ENCODE results near the gene PI4K2B. TPM values are rescaled to one million over a fixed set of nuclear protein-coding genes. Genes with fewer than 3 reads are reported as not detected.

PI4K2B gene
- total and polyA plus RNA-seq, 10 of the 15 experiments (the other 5 are each of a cell fraction or from before 2014, with no cell fraction given), result 12.9 to 55.3 (median 40.7) TPM

Small RNA genes lying within 50 kb of the gene (small RNA-seq; reads per million reads assigned to genes)
- not detected for gene RF00004

Other genes starting within 250 kb of the PI4K2B start
- gene LGI2, start 203.1 kb upstream of the PI4K2B start, total RNA-seq (2014; rRNA removed), result not detected in 2 replicates
- gene LGI2, start 203.1 kb upstream of the PI4K2B start, total RNA-seq (2014; rRNA removed; fragmentation: Illumina TruSeq; extraction: Trizol), result not detected in 2 replicates
- not detected in 2 replicates for gene LGI2, start 203.1 kb upstream of the PI4K2B start, total RNA-seq (2021)
- gene LGI2, start 203.1 kb upstream of the PI4K2B start, polyA plus RNA-seq (2011; rRNA removed), result not detected in 2 replicates
- not detected in 2 replicates for gene LGI2, start 203.1 kb upstream of the PI4K2B start, polyA plus RNA-seq (2014; fragmentation: Illumina TruSeq; extraction: Trizol)
- not detected for gene LGI2, start 203.1 kb upstream of the PI4K2B start, polyA plus RNA-seq (2014; fragmentation: Nextera tagmentation; extraction: Ambion mirVana)
- not detected in 2 replicates for gene LGI2, start 203.1 kb upstream of the PI4K2B start, polyA plus RNA-seq (2014; rRNA removed)
- not detected for gene LGI2, start 203.1 kb upstream of the PI4K2B start, polyA plus RNA-seq (2016; fragmentation: Nextera tagmentation; extraction: Ambion mirVana)
- 7.4 and 7.6 TPM in 2 replicates for gene SEPSECS, start 73.6 kb upstream of the PI4K2B start, total RNA-seq (2014; rRNA removed)
- gene SEPSECS, start 73.6 kb upstream of the PI4K2B start, total RNA-seq (2014; rRNA removed; fragmentation: Illumina TruSeq; extraction: Trizol), result 7.1 and 7.8 TPM in 2 replicates
- gene SEPSECS, start 73.6 kb upstream of the PI4K2B start, total RNA-seq (2021), result 7.1 and 7.2 TPM in 2 replicates
- 15.8 and 20.8 TPM in 2 replicates for gene SEPSECS, start 73.6 kb upstream of the PI4K2B start, polyA plus RNA-seq (2011; rRNA removed)
- gene SEPSECS, start 73.6 kb upstream of the PI4K2B start, polyA plus RNA-seq (2014; fragmentation: Illumina TruSeq; extraction: Trizol), result 5.8 and 6.6 TPM in 2 replicates
- gene SEPSECS, start 73.6 kb upstream of the PI4K2B start, polyA plus RNA-seq (2014; fragmentation: Nextera tagmentation; extraction: Ambion mirVana), result 1 to 10 TPM; 2.8 to 2.9 TPM
- gene SEPSECS, start 73.6 kb upstream of the PI4K2B start, polyA plus RNA-seq (2014; rRNA removed), result 5.1 and 5.5 TPM in 2 replicates
- 1 to 10 TPM; 8.1 to 8.6 TPM for gene SEPSECS, start 73.6 kb upstream of the PI4K2B start, polyA plus RNA-seq (2016; fragmentation: Nextera tagmentation; extraction: Ambion mirVana)
- 13.2 and 15.1 TPM in 2 replicates for gene ZCCHC4, start 78.7 kb downstream of the PI4K2B start, total RNA-seq (2014; rRNA removed)
- gene ZCCHC4, start 78.7 kb downstream of the PI4K2B start, total RNA-seq (2014; rRNA removed; fragmentation: Illumina TruSeq; extraction: Trizol), result 12.9 and 13.7 TPM in 2 replicates
- 9.7 and 10.5 TPM in 2 replicates for gene ZCCHC4, start 78.7 kb downstream of the PI4K2B start, total RNA-seq (2021)
- 15.6 and 22.0 TPM in 2 replicates for gene ZCCHC4, start 78.7 kb downstream of the PI4K2B start, polyA plus RNA-seq (2011; rRNA removed)
- gene ZCCHC4, start 78.7 kb downstream of the PI4K2B start, polyA plus RNA-seq (2014; fragmentation: Illumina TruSeq; extraction: Trizol), result 12.4 and 14.3 TPM in 2 replicates
- gene ZCCHC4, start 78.7 kb downstream of the PI4K2B start, polyA plus RNA-seq (2014; fragmentation: Nextera tagmentation; extraction: Ambion mirVana), result 1 to 10 TPM; 3.2 to 4.5 TPM
- 9.6 and 11.7 TPM in 2 replicates for gene ZCCHC4, start 78.7 kb downstream of the PI4K2B start, polyA plus RNA-seq (2014; rRNA removed)
- gene ZCCHC4, start 78.7 kb downstream of the PI4K2B start, polyA plus RNA-seq (2016; fragmentation: Nextera tagmentation; extraction: Ambion mirVana), result 10 to 100 TPM; 13.5 to 17.7 TPM
- gene ANAPC4, start 143.2 kb downstream of the PI4K2B start, total RNA-seq (2014; rRNA removed), result 27.8 and 29.8 TPM in 2 replicates
- 31.5 and 36.2 TPM in 2 replicates for gene ANAPC4, start 143.2 kb downstream of the PI4K2B start, total RNA-seq (2014; rRNA removed; fragmentation: Illumina TruSeq; extraction: Trizol)
- 27.6 and 28.2 TPM in 2 replicates for gene ANAPC4, start 143.2 kb downstream of the PI4K2B start, total RNA-seq (2021)
- 31.6 and 58.9 TPM in 2 replicates for gene ANAPC4, start 143.2 kb downstream of the PI4K2B start, polyA plus RNA-seq (2011; rRNA removed)
- 40.1 and 51.2 TPM in 2 replicates for gene ANAPC4, start 143.2 kb downstream of the PI4K2B start, polyA plus RNA-seq (2014; fragmentation: Illumina TruSeq; extraction: Trizol)
- 10 to 100 TPM; 16.3 to 17.0 TPM for gene ANAPC4, start 143.2 kb downstream of the PI4K2B start, polyA plus RNA-seq (2014; fragmentation: Nextera tagmentation; extraction: Ambion mirVana)
- gene ANAPC4, start 143.2 kb downstream of the PI4K2B start, polyA plus RNA-seq (2014; rRNA removed), result 24.5 and 27.0 TPM in 2 replicates
- 10 to 100 TPM; 44.3 to 50.2 TPM for gene ANAPC4, start 143.2 kb downstream of the PI4K2B start, polyA plus RNA-seq (2016; fragmentation: Nextera tagmentation; extraction: Ambion mirVana)